NCI-H2107 (cell line): Measurements from ENCODE around the gene SUPT7L.

Source experiments
- DNase-seq: peaks from one replicate; lab custom pipeline; 2025; lab: John Stamatoyannopoulos, UW

Gene SUPT7L, protein sequence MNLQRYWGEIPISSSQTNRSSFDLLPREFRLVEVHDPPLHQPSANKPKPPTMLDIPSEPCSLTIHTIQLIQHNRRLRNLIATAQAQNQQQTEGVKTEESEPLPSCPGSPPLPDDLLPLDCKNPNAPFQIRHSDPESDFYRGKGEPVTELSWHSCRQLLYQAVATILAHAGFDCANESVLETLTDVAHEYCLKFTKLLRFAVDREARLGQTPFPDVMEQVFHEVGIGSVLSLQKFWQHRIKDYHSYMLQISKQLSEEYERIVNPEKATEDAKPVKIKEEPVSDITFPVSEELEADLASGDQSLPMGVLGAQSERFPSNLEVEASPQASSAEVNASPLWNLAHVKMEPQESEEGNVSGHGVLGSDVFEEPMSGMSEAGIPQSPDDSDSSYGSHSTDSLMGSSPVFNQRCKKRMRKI

DNA sequence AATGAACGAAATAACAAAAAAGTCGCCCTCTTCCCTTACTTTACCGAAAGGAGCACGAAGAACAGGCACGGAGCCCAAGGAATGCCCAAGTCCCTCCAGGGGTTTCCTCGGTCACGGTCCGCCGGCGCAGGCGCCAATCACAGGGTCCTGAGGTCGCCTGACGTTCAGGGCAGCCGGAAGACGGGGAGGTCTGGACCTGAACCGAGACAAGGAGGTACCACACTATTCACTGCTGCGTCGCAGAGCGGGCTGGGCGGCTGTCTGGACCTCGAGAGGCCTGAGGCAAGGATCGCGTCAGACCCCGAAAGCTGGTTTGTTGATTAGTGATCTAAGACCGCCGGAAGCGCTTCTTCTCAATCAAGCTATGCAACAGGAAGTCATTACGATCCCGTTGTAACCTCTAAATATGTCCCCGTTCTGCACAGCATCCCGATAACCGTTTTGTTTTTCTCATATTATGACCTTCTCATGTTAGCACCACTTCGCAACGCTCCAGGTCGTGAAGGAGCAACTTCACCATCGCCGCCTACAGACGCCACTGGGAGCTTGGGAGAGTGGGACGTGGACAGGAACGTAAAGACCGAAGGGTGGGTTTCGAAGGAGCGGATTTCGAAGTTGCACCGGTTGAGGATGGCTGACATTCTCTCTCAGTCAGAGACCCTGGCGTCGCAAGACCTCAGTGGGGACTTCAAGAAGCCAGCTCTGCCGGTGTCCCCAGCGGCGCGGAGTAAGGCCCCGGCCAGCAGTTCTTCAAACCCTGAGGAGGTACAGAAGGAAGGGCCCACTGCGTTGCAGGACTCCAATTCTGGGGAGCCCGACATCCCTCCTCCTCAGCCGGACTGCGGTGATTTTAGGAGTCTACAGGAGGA lies at the start of gene SUPT7L, which contains the start of gene SLC4A1AP:
Gene SUPT7L (minus strand): TSS at position 330 of the 869 bp plus-strand sequence. CDS start 1,422 bp downstream, outside the sequence.
Gene SLC4A1AP (plus strand): TSS at position 605 of the 869 bp plus-strand sequence. CDS start 26 bp downstream, at position 631.
- peak; percentile 75 for DNase-seq

DNA sequence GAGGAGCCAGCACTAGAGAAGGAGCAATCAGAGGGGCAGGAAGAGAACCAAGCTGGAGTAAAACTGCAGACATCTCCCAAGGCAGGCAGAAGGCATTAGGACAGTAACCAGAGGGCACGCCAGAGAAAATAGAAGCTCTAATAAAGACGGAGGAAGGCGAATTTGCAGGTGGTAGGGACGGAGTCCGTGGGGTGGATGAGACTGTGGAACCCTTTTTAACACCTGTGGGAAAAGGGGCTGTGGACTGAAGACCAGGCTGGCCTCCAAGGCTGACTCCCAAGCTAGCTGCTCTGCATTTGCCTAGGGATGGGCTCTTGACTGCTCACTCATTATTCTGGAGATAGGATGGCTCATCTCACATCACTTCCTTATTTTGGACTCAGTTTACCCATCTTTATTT lies 49.8 kb upstream of the SUPT7L start:
- no peak for DNase-seq

DNA sequence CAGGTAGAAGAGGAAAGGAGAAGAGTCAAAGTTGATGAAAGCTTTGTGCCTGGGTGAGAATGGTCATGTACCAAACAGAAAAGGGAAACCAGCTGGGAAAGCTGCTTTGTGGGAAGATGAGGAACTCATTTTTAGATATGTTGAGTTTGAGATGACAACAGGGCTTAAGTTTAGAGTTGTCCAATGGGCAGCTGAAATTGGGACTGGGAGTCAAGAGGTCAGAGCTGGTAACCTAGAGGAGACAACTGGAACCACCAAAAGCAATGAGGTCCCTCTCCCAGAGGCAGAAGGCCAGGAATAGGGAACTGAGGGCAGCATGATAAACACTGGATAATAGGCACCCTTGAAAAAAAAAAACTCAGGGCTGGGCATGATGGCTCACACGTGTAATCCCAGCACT lies 49.1 kb upstream of the SUPT7L start:
- DNase-seq = no peak

DNA sequence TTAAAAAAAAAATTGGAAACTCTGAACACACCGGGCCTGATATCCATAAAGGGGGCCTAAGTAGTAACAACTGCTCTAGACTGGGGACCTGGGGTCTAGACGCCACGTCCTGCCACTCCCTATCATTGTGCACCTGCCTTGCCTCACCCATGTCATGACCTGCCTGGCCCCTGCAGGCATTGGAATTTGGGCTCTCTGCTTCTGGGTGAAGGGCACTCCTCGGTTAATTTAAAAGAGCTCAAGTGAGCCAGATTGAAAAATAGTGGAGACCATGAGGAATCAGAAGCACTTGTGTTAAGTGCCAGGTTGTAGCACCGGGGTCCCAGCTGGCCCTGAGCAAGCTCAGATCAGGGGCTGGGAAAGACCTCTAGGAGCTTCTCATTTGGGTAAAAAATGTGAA lies 48.4 kb upstream of the SUPT7L start:
- DNase-seq = no peak

DNA sequence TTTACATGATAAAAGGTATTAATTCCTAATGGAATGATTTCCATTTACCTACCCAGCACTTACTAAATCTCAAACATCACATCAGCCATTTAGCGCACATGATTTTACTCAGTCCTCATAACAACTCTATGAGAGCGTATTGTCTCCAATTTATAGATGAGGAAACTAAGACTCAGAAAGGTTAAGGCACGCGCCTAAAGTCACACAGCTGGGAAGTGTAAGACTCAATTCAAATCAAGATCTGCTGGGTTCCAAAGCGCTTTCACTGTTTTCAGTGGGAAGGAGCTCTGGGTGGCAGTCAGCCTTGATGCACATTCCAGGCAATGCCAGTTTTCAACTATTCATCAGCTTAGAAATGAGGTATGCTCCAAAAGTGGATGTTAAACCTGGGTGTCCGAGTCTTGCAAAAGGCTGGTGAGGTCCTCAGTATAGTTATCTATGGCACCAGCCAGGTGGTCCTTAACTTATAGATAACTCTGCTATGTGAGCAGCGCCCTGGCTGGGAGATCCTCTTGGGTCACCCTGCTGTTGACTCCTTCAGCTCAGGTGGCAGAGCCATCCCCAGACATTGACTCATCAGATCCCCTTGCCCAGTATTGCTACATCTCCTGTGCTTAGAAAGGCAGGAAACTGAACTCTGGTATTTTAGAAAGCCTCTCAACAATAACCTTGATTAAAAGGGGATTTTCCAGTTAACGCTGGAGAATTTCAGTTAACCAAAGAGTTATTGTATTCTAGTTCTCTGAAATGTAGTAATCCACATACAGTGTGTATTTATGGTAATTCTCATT lies 47.4 kb upstream of the SUPT7L start:
- DNase-seq = no peak

DNA sequence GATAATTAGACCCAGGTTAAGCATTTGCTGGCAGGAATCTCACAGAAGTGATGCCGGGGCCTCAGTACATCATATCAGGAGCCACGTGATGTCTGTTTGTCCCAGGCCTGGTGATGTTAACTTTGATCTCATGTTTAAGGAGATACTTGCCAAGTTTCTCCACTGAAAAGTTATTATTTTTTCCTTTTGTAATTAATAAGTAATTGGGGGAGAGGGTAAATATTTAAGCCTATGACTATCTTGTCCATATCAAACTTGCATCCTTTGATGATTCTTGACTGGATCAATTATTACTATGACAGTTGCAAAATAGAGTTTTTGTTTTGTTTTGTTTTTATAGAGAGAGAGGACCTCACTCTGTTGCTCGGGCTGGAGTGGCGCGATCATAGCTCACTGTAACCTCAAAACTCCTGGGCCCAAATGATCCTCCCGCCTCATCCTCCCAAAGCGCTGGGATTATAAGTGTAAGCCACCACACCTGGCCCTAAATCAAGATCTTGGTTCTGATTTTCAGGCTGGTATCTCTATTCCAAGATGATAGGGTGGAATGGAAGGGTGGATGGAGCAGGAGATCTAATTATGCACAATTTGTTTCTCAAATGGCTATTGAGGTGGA lies 46.7 kb upstream of the SUPT7L start:
- no peak for DNase-seq

DNA sequence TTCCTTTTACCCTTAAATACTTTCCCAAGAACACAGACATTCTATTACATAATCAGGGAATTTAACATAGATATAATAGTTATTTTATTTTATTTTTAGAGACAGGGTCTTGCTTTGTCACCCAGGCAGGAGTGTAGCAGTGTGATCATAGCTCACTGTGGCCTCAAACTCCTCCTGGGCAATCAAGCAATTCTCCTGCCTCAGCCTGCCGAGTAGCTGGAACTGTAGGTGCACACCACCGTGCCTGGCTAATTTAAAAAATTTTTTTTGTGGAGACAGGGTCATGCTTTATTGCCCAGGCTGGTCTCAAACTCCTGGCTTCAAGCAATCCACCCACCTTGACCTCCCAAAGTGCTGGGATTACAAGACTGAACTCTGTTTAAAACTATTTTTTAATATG lies 45.9 kb upstream of the SUPT7L start:
- DNase-seq = no peak

DNA sequence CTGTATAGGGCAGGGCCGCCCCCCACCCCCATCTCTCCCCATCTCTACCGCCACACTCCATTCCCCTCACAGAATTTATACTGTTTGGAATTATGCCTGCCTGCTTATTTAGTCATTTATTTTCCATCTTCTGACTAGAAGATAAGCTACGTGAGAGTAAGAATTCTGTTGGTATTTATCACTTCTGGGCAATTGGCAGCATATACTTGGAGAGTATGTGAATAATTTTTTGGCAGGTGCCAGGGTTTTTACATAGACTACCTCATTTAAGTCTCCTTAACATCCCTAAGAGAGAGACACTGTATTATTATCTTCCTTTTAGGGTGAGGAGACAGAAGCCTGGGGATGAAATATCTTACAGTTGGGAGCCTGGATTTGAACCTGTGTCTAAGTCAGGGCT lies 45.3 kb upstream of the SUPT7L start:
- no peak for DNase-seq

DNA sequence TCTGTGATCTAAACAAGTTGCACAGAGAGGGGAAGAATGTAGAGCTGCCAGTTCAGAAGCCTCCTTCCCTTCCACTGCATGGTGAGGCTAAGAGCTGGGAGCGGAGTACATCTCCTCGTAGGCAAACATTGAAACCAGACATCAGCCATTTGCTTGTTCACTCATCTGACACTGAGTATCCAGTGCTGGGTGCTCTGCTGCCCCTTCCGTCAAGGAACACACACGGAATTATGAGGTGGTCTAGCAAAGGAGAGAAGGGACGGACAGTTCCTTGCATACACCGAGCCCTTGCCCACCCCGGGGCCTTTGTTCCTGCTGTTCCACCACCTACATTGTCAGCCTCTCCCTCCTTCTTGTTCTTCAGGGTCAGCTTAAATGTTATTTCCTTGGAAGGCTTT lies 44.8 kb upstream of the SUPT7L start:
- DNase-seq = no peak

DNA sequence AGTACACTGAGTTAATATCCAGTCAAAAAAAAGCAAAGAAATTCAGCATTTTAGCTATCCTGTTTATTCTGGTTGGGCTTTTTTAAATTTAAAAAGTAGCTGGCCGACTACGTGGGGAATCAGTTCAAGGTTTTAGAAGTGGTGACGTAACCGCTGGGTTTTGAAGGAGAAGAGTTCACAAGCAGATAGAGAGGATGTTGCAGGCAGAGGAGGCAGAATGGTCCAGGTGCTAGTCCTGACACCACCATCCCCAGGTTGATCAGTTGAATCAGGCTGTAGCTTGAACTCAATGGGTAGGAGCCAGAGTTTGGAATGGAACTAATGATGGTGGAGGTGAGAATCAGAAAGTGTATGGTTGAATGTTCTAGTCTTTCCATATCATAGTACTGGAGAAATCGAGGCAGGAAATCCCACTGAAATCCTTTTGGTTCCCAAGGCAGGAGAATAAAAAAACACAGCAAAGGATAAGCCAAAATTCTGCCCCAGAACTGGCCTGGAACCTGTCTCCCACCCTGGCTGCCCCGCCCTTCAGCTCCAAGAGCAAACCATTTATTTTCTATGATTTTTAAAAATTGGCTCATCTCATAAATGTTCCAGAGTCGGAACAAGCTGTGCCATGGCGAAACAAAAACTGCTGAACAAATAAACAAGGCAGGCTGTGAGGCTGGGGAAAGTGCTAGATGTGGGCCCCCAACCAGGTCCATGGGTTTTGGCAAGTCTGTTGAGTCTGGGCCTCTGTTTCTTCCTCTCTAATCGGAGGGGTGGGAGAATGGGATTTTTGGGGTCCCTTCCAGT lies 44.2 kb upstream of the SUPT7L start:
- DNase-seq = no peak

DNA sequence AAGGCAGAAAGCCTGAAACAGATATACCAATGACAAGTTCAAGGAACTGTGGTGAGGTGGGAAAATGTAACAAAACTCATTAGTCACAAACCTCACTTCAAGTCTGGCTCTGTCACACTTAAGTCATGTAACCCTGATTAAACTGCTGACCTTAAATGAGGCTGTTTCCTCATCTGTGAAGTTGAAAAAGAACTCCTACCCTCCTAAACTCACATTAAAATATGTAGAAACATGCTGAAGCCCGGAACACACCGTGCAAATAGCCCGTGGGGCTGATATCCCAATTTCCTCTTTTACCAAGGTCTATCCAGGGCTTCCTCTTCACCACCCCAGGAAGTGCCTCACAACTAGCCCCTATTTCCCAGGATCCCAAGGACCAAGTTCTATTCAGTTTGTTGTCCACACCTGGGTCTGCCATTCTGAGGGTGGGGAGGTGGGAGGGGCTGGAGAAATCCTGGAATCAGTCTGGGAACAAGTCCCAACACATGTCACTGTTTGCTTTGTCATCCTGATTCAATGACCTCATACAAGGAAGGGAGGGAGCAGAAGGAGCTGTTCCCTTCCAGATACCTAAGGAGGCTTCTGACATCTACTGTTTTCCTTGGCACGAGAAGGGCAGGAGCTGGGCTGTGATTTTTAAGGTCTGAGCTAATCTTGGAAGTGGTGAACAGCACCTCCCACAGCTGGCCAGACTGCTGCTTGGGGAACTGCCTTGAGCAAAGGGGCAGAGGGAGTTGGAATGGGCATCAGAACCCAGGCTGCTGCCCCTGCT lies 42.6 kb upstream of the SUPT7L start:
- DNase-seq = no peak

DNA sequence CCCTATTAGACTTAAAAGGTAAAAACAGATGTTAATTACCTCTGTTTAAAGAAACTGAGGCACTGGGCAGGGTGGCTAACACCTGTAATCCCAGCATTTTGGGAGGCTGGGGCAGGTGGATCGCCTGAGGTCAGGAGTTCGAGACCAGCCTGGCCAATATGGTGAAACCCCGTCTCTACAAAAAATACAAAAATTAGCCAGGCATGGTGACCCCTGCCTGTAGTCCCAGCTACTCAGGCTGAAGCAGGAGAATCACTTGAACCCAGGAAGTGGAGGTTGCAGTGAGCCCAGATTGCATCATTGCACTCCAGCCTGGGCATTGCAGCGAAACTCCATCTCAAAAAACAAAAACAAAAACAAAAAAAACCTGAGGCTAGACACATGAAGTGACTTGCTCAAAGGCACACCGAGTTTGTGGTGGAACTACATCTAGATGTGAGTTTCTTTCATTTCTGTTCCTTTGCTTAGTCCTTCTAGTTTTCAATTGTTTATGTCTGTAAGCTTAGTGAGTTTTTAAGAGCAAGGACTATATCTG lies 41.0 kb upstream of the SUPT7L start:
- DNase-seq = no peak

DNA sequence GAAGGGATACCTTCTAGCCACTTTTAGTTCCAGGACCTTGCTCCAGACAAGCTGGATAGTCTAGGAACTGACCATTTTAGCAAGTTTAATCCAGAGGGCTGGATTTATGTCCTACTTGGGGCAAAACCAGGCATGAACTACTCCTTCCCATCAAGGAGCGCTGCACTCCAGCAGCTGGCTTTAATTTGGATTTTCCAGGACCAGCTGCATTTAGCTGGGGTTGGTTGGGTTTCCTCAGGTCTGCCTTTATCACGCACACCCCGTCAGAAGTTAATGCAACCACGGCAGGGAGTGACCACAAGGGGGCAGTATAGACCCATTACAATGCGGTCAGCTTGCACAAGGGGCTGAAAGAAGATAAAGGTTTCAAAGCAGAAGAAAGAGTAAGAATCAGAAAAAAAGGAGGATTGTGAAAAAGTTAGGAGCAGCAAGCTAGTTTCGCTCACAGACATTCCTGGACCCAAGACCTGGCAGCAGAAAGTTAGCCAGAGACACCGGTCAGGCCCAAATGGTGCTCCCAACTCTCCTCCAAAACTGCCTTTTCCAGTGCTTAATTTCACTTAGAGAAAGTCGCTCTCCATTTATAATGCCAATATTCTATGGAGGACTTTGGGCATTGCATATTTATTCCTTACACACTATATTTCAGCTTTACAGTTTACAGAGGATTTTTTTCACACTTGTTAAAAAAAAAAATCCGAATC lies 40.4 kb upstream of the SUPT7L start:
- DNase-seq = peak; percentile 71

DNA sequence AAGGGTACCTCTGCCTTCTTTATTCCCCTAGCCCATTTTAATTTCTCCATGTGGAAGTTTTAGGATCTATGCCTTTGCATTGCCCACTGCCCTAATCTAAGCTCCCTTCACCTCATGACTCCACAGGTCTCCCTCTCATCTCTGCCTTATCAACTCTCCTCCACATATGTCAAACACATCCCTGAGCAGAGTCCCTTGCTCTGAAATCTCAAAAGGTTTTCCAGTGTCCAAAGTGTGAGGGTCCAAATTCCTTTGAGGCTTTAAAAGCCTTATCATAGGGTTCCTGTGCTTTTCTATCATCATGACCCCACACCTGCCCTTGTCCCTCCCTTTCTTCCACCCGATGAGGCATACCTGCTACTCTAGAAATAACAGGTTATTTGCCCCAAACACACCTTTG lies 38.9 kb upstream of the SUPT7L start:
- DNase-seq = no peak

DNA sequence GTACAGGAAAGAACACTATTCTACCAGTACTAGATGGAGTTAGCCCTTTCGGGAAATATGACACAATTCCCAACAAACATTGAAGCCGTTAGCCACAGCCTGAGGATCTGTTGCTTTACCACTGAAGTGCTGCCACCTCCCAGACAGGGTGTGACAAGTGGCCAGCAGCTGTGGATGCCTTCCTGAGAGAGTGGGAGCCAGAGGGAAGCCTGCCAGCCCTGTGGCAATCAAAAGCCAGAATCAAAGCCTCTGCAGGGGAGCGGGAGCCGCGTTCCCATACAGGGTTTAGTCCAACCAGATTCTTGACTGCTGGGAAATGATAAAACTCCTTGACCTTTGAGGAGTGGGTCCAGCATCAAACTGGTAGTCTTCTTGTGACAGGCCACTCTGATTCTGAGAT lies 38.3 kb upstream of the SUPT7L start:
- DNase-seq = peak; percentile 56

DNA sequence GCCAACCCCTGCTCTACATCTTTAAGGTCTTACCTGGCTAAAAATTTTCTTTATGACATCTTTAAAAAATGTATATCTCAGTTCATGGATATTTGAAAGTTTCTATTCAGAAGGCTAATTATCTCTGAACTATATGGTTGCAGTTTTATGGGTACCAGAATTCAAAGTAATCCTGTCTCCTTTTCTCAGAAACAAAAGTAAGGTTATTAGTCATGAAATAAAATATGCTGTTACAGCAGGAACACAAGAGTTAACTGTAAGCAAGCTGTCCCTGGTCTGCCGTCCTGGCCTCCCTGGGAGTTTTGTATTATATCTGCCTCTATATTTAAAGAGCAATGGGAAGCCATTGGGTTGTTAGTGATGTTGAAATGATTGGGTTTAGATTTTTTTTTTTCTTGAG lies 34.2 kb upstream of the SUPT7L start:
- no peak for DNase-seq

DNA sequence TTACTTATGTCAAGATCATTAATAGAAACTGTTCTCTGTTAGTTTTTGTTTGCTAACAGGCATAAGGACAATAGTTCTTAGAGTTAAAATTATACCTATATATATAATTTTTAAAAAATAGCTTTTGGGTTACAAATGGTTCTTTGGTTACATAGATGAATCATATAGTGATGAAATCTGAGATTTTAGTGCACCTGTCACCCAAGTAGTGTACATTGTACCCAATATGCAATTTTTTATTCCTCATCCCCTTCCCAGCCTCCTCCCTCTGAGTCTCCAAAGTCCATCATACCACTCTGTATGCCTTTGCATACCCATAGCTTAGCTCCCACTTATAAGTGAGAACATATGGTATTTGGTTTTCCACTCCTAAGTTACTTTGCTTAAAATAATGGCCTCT lies 26.6 kb upstream of the SUPT7L start:
- DNase-seq = no peak

DNA sequence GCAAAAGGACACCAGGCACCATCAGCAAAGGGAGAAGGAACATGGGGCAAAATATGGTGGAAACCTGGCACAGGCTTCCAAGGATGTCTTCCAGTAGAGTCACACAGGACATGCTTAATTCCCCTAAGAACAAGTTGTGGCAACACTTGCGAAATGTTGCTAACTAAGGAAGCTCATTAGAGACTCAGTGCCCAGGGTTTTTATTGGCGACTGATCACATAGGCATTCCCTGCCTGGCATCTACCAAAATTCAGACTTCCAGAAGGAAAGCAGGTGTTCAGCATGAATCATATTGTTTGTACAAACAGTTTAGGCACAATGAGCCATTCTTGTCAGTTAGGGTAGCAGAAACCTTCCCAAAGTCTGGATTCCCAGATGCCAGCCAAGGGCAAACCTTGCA lies 26.0 kb upstream of the SUPT7L start:
- no peak for DNase-seq

DNA sequence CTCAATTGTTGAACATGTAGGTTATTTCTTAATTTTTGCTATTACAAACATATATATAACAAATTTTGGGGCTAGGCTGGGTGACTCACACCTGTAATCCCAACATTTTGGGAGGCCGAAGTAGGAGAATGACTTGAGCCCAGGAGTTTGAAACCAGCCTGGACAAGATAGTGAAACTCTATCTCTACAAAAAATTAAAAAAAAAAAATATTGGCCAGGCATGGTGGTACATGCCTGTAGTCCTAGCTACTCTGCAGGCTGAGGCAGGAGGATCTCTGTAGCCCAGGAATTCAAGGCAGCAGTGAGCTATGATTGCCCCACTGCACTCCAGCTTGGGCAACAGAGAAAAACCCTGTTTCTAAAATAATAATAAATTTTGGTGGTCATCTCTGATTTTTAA lies 23.8 kb upstream of the SUPT7L start:
- DNase-seq = no peak
